H9 (cell line): ENCODE data around the gene ACACB. TPM values are rescaled to one million over a fixed set of nuclear protein-coding genes. Genes with fewer than 3 reads are reported as not detected.

Experiments used
- DNase-seq: peaks from one replicate; pipeline ENCODE4 v3.0.0-alpha.2; 2017
- H2AFZ ChIP-seq: one replicate; pipeline ENCODE4 v1.6.1; 2013; ENCODE audit warnings: mild to moderate bottlenecking, low read length, control low read depth, moderate library complexity
- H2AK5ac ChIP-seq: 2 replicates; pipeline ENCODE4 v1.6.1; 2013; ENCODE audit warnings: low read length, control low read depth, mixed read lengths; ENCODE audit not compliant: insufficient read length
- H2BK120ac ChIP-seq: one replicate; pipeline ENCODE4 v1.6.1; 2013; ENCODE audit warnings: low read depth, mild to moderate bottlenecking, low read length, control low read depth, inconsistent platforms; ENCODE audit not compliant: poor library complexity, severe bottlenecking
- H2BK12ac ChIP-seq: 2 replicates; pipeline ENCODE4 v1.6.1; 2013; ENCODE audit warnings: low read length, control low read depth, mixed read lengths, low read depth; ENCODE audit not compliant: insufficient read length
- H2BK15ac ChIP-seq: 2 replicates; pipeline ENCODE4 v1.6.1; 2013; ENCODE audit warnings: low read depth, low read length, control low read depth
- H2BK20ac ChIP-seq: one replicate; pipeline ENCODE4 v1.6.1; 2013; ENCODE audit warnings: low read depth, mild to moderate bottlenecking, low read length, control low read depth, inconsistent platforms; ENCODE audit not compliant: poor library complexity, severe bottlenecking
- H2BK5ac ChIP-seq: 2 replicates; pipeline ENCODE4 v1.6.1; 2013; ENCODE audit warnings: low read length, control low read depth, mixed read lengths; ENCODE audit not compliant: insufficient read length
- H3K14ac ChIP-seq: 2 replicates; pipeline ENCODE4 v1.6.1; 2013; ENCODE audit warnings: low read length, control low read depth; ENCODE audit not compliant: insufficient read depth
- H3K18ac ChIP-seq: 2 replicates; pipeline ENCODE4 v1.6.1; 2013; ENCODE audit warnings: low read depth, mild to moderate bottlenecking, mixed read lengths, low read length, control low read depth; ENCODE audit not compliant: insufficient read length
- H3K23ac ChIP-seq: 2 replicates; pipeline ENCODE4 v1.6.1; 2013; ENCODE audit warnings: low read length, control low read depth, mixed read lengths, low read depth; ENCODE audit not compliant: insufficient read length
- H3K23me2 ChIP-seq: 2 replicates; pipeline ENCODE4 v1.6.1; 2013; ENCODE audit warnings: low read depth, mild to moderate bottlenecking, mixed read lengths, low read length, control low read depth; ENCODE audit not compliant: insufficient read length, poor library complexity, severe bottlenecking
- H3K27ac ChIP-seq: 2 replicates; pipeline ENCODE4 v1.5.1; 2013; ENCODE audit warnings: low read length, control low read depth, mixed read lengths, low read depth; ENCODE audit not compliant: insufficient read length
- H3K27me3 ChIP-seq: 2 replicates; pipeline ENCODE4 v1.6.1; 2013; ENCODE audit warnings: low read length, control low read depth, inconsistent platforms; ENCODE audit not compliant: insufficient read depth
- H3K4ac ChIP-seq: 2 replicates; pipeline ENCODE4 v1.6.1; 2013; ENCODE audit warnings: low read depth, mild to moderate bottlenecking, control low read depth, inconsistent platforms, low read length, moderate library complexity
- H3K4me1 ChIP-seq: 2 replicates; pipeline ENCODE4 v1.6.1; 2013; ENCODE audit warnings: low read length, control low read depth, inconsistent platforms; ENCODE audit not compliant: insufficient read depth
- H3K4me2 ChIP-seq: 2 replicates; pipeline ENCODE4 v1.6.1; 2013; ENCODE audit warnings: low read length, control low read depth, mixed read lengths; ENCODE audit not compliant: insufficient read length, insufficient read depth
- H3K56ac ChIP-seq: 2 replicates; pipeline ENCODE4 v1.6.1; 2013; ENCODE audit warnings: low read depth, mild to moderate bottlenecking, mixed read lengths, low read length, control low read depth; ENCODE audit not compliant: insufficient read length
- H3K79me1 ChIP-seq: 2 replicates; pipeline ENCODE4 v1.6.1; 2013; ENCODE audit warnings: low read depth, mild to moderate bottlenecking, moderate library complexity, low read length, control low read depth, inconsistent platforms; ENCODE audit not compliant: insufficient read depth, poor library complexity, severe bottlenecking
- H3K79me2 ChIP-seq: 2 replicates; pipeline ENCODE4 v1.6.1; 2013; ENCODE audit warnings: low read length, control low read depth, inconsistent platforms; ENCODE audit not compliant: insufficient read depth
- H3K9ac ChIP-seq: 2 replicates; pipeline ENCODE4 v1.6.1; 2013; ENCODE audit warnings: low read length, control low read depth, mixed read lengths; ENCODE audit not compliant: insufficient read length; ENCODE audit errors: extremely low read depth
- H3K9me3 ChIP-seq: one replicate; pipeline ENCODE4 v1.6.1; 2013; ENCODE audit warnings: low read depth, low read length, inconsistent platforms; ENCODE audit not compliant: control insufficient read depth
- H3T11ph ChIP-seq: one replicate; pipeline ENCODE4 v1.6.1; 2013; ENCODE audit warnings: mild to moderate bottlenecking, low read length, control low read depth, inconsistent platforms
- H4K20me1 ChIP-seq: one replicate; pipeline ENCODE4 v1.6.1; 2013; ENCODE audit not compliant: control insufficient read depth, insufficient read length, insufficient read depth
- H4K5ac ChIP-seq: 2 replicates; pipeline ENCODE4 v1.6.1; 2013; ENCODE audit warnings: low read depth, mild to moderate bottlenecking, mixed read lengths, low read length, control low read depth; ENCODE audit not compliant: insufficient read length
- H4K8ac ChIP-seq: replicated peaks from 2 replicates; pipeline ENCODE4 v1.6.1; 2013; ENCODE audit warnings: low read length, control low read depth, mixed read lengths, low read depth; ENCODE audit not compliant: insufficient read length
- H4K91ac ChIP-seq: 2 replicates; pipeline ENCODE4 v1.6.1; 2013; ENCODE audit warnings: low read depth, mild to moderate bottlenecking, moderate library complexity, mixed read lengths, low read length, control low read depth; ENCODE audit not compliant: insufficient read length
- H3K27ac Mint-ChIP-seq, 3 experiments: 2 replicates in 2 of 3; 3 replicates in 1 of 3; pipeline ENCODE4 v1.8.0; 2020 to 2021; ENCODE audit warnings: mixed read lengths in 3 of 3, mild to moderate bottlenecking in 1 of 3, moderate library complexity in 1 of 3
- H3K27me3 Mint-ChIP-seq: 2 replicates; pipeline ENCODE4 v1.8.0; 2021; ENCODE audit warnings: low read depth, mild to moderate bottlenecking, moderate library complexity, mixed read lengths
- H3K36me3 Mint-ChIP-seq, 3 experiments: 2 replicates in 2 of 3; 3 replicates in 1 of 3; pipeline ENCODE4 v1.8.0; 2020 to 2021; ENCODE audit warnings: low read depth in 3 of 3, mixed read lengths in 3 of 3; ENCODE audit not compliant: insufficient read depth in 1 of 3
- H3K4me1 Mint-ChIP-seq, 2 experiments: 2 replicates each; pipeline ENCODE4 v1.8.0; 2020; ENCODE audit warnings: mixed read lengths in 2 of 2
- H3K4me3 Mint-ChIP-seq, 2 experiments: 2 replicates in 1 of 2; 3 replicates in 1 of 2; pipeline ENCODE4 v1.8.0; 2020 to 2021; ENCODE audit warnings: mild to moderate bottlenecking in 2 of 2, mixed read lengths in 2 of 2, moderate library complexity in 1 of 2
- H3K9me3 Mint-ChIP-seq, 2 experiments: 2 replicates in 1 of 2; 3 replicates in 1 of 2; pipeline ENCODE4 v1.8.0; 2020; ENCODE audit warnings: mild to moderate bottlenecking in 2 of 2, mixed read lengths in 2 of 2, moderate library complexity in 1 of 2
- CTCF ChIP-seq: fragments of 200-600 bp; sonication (generic); conservative IDR thresholded peaks from 3 replicates; pipeline ENCODE4 v1.8.0; 2021; ENCODE audit warnings: antibody characterized with exemption, mild to moderate bottlenecking
- WGBS: extraction: QIAGEN DNeasy Blood & Tissue Kit; methylation state at CpG from one replicate; pipeline ENCODE4 v1.1.7; 2013; ENCODE audit warnings: missing lambda C conversion rate, low lambda C conversion rate, mixed read lengths; ENCODE audit not compliant: insufficient read length; ENCODE audit errors: extremely low coverage; 5-methylcytosine and 5-hydroxymethylcytosine counted together
- total RNA-seq: library from RNA; stranded (reverse); gene quantifications from 2 replicates; pipeline ENCODE4 v1.2.1, GENCODE V29; 2021

ACACB gene
- total RNA-seq, 1 experiment from 2014 or later: 14.2 TPM

GRCh38 chr12:109232731-109233130 is 116.3 kb downstream of the ACACB start:
- Histone ChIP-seq H2BK5ac (no peak overlapping the region), H3K4me1 (no peaks in the 10 kb centered on the region), H2AK5ac (no peak overlapping the region), H4K5ac (no peak overlapping the region), H3K4me2 (no peak overlapping the region), H2BK20ac (no peak overlapping the region), H4K8ac (no peak overlapping the region), H3K9ac (no peak overlapping the region), H3K56ac (no peak overlapping the region), H4K20me1 (no peaks in the 10 kb centered on the region), H2BK12ac (no peak overlapping the region), H3K27ac (no peak overlapping the region), H2AFZ (no peak overlapping the region), H3K4ac (no peak overlapping the region), H3K14ac (no peak overlapping the region), H3K23ac (no peak overlapping the region), H3T11ph (no peak overlapping the region), H3K27me3 (no peaks in the 10 kb centered on the region), H4K91ac (no peak overlapping the region), H3K9me3 (no peaks in the 10 kb centered on the region), H3K79me2 (no peaks in the 10 kb centered on the region), H3K23me2 (no peaks in the 10 kb centered on the region), H3K79me1 (no peaks in the 10 kb centered on the region), H3K18ac (no peak overlapping the region), H2BK120ac (no peak overlapping the region), H2BK15ac (no peak overlapping the region)
- H3K4me3 Mint-ChIP-seq: no peak overlapping the region
- DNase-seq: no peak
- WGBS: no CpG with 5 or more reads among the region's 7 CpGs
- TF ChIP-seq CTCF: no peak
- no peaks in the 10 kb centered on the region for H3K9me3 Mint-ChIP-seq
- no peaks in the 10 kb centered on the region; a peak in 1 of 4 replicates for H3K4me1 Mint-ChIP-seq
- peaks cover 4 to 26% (median 14%) of the 10 kb centered on the region in 3 experiments; a peak in 5 of 7 replicates for H3K36me3 Mint-ChIP-seq
- no peak overlapping the region for H3K27ac Mint-ChIP-seq
- H3K27me3 Mint-ChIP-seq: no peaks in the 10 kb centered on the region
